Islet precursor cell (in vitro differentiated cells): ENCODE measurements around the gene RFFL.
A peak's percentile ranks its signal among the peaks of the same experiment; 100 is the strongest.

Experiments
- DNase-seq: peaks from one replicate; pipeline ENCODE4 v3.0.0-alpha.2; 2018

Gene RFFL

GRCh38 chr17:35000965-35001364, 62.5 kb downstream of the RFFL start:
- DNase-seq = peak; percentile 36

- DNase-seq = peak; percentile 33
These were observed 64.1 kb downstream of the RFFL start for GRCh38 chr17:34999456-34999855.

DNA sequence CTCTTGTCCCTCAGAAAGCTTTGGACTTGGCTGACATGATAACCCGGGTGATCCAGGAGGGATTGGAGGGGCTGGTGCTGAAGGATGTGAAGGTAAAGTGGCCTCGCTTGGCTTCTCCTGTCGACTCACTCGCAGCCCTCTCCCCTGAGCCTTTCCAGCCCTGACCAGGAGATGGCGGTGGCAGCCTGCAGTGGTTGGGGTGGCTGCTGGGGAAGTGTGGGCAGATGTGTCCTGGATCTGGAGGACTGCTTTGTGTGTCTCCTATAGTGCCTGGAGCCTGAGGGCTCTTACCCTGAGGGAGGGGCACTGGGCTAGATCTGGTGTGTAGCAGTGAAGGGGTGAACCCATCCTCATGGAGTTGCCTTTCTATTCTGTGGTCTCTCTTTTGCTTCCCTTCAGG, 65.3 kb downstream of the RFFL start:
- DNase-seq = peak; percentile 94

DNA sequence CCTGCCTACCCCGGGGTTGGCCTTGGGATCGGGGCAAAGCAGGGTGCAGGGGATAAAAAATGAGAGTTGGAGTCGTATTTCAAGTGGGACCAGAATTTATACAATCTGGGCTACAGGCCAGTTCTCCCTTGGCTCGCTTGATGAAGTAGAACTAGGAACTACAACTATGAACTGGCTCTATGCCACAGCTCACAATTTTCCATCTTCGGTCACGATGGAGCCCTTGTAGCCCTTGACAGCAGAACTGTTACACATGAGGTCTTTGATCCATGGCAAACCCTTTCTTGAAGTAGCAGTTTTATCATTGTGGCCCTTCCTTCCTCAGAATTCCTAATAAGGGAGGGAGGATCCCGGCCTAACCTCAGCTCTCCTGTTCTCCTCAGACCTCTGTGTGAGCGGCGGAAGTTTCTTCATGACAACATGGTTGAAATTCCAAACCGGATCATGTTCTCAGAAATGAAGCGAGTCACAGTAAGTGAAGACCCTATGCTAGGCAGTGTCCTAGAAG, 66.1 kb downstream of the RFFL start:
- DNase-seq = peak; percentile 36

DNA sequence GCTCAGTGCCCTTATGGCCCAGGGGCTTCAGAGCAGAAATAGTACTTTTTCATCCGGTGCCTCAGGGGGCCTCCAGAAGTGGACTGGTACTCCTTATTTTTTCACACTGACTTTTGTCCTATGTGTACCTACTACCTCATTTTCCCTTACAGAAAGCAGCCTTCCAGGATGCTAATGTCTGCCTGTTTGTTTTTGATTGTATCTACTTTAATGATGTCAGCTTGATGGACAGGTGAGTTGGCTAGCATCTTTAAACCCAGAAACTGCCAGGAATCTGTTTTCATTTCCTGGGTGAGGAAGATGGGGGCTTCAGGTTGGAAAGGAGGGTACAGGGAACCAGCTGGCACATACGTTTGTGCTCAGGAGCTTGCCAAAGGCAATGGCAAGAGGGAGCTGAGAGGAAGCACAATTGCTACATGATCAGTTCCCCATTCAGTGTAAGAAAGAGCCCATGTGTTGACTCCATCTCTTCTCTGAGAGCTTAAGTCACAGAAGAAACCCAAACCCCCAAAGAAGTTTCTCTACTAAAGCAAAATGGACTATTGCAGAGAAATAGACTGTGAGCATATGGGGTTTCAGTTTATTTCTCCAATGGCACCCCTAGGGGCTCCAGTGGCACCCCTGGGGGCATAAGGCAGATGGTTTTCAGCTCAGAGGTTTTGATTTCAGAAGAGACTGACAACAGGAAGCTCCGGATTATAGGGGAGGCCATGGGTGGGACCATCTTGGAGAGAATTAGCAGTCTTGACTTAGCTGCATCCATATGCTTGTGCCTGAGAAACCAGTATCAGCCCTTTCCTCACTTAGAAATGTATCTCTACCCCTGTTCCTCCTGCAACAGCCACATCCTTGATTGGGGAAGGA, 66.9 kb downstream of the RFFL start:
- no peak for DNase-seq

DNA sequence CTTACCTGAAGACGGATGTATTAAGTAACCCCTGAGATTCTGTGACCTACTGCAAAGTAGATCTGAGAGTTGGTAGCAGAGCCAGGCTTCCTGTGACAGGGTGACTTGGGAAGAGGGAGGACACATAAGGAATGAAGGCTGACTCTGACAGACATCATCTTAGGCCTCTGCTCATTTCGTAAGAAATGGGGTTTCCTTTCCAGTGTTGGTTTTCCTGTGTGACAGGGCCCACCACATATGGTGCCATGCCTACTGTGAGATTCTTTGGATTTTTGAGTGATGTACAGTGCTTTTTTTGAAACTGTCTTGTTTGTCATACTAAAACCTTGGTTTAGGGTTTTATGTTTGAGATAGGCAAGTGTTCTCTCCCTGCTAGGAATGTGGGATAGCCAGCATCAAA, 70.5 kb downstream of the RFFL start:
- no peak for DNase-seq

DNA sequence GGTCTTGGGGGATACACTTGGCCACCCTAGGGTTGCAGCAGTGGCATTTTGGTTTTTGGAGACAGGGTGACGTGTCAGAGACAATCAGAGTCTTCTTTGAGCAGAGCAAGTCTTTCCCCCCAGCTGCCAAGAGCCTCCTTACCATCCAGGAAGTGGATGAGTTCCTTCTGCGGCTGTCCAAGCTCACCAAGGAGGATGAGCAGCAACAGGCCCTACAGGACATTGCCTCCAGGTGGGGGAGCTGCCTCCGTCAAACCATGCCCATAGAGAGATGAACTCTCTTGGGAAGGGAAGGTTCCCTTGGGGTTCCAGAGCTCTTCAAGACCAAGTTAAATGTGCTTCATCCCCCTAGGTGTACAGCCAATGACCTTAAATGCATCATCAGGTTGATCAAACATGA, 71.9 kb downstream of the RFFL start:
- DNase-seq = no peak

GRCh38 chr17:34990921-34991365, 72.6 kb downstream of the RFFL start:
- DNase-seq = no peak

GRCh38 chr17:34989473-34989872, 74.0 kb downstream of the RFFL start:
- DNase-seq = no peak

DNA sequence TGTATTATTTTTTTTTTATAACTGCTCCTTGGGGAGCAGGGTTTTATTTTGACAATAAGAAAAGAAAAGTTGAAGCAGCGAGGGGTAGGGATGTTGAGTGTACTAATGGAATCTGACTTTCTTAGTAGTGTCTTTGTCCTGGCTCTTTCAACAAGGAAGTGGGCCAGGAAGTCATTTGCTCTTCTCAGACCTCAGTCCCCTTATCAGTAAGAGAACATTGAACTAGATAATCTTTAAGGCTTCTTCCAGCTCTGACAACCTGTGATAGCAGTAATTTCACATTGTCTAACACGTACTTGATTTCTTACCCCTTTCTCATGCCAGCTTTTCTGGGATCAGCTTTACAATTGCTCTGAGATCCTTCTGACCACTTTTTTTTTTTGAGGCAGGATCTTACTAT, 74.9 kb downstream of the RFFL start:
- DNase-seq = no peak

GRCh38 chr17:34987232-34987631, 76.3 kb downstream of the RFFL start:
- no peak for DNase-seq

- DNase-seq = no peak
These were observed 81.8 kb downstream of the RFFL start for GRCh38 chr17:34981538-34982241.

- DNase-seq = peak; percentile 91
These were observed 82.6 kb downstream of the RFFL start for GRCh38 chr17:34980681-34981537.

- DNase-seq = peak; percentile 99
These were observed 83.2 kb downstream of the RFFL start, which contains the start of gene LIG3 for GRCh38 chr17:34980353-34980680. Gene LIG3, plus strand, starts transcription at chr17:34980512. Its CDS starts 2,494 bp downstream, at chr17:34983006.

GRCh38 chr17:34979650-34980352, 83.7 kb downstream of the RFFL start:
- DNase-seq = no peak

GRCh38 chr17:34979153-34979552, 84.4 kb downstream of the RFFL start:
- DNase-seq = no peak

- DNase-seq = no peak
These were observed 88.4 kb downstream of the RFFL start for GRCh38 chr17:34974794-34975785.

DNA sequence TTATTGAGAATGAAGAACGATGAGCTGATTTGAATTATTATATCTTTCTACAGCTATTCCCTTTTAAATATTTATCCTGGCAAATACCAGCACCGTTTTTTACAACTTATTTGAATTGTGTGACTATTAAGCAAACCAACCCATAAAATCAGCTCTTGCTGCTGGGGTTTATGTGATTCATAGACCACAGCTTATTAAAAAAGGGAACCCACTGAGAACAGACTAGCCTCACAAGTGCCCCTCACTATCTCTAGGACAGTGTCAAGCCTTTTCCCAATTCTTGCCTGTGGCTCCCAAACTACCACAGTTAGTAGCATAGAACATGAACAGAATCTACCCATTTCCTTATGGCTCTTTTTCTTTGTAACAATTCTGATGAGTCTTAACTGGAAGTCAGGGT, 89.3 kb downstream of the RFFL start:
- no peak for DNase-seq

GRCh38 chr17:34961093-34961911, 102.2 kb downstream of the RFFL start, which contains the start of the genes CCT6B and ZNF830:
Gene CCT6B, minus strand, starts transcription at chr17:34961460. Its CDS starts 67 bp downstream, at chr17:34961393.
Gene ZNF830, plus strand, starts transcription at chr17:34961540. Its CDS starts 27 bp downstream, at chr17:34961567.
- DNase-seq = peak; percentile 97

- DNase-seq = no peak
These were observed 105.1 kb downstream of the RFFL start for GRCh38 chr17:34958438-34958837.
